Measurements from ENCODE around the gene COA4.
A peak's percentile ranks its signal among the peaks of the same experiment; 100 is the strongest.
"Not testable (repeated sequence)": the region's sequence is repeated elsewhere in the genome, so short reads cannot be mapped to it uniquely, and the experiment has no call there.

The COA4 gene

GRCh38 chr11:73889536-73889935, 12.9 kb upstream of the COA4 start:
- H3K4me3 ChIP-seq (ENCODE audit: low read depth, low read length), result no peak overlapping the region
- no peaks in the 10 kb centered on the region for H3K79me2 ChIP-seq (ENCODE audit: control insufficient read depth, insufficient read depth, low read length, unreplicated experiment)
- no peaks in the 10 kb centered on the region; the same call in 1 of the 2 replicates for H3K36me3 ChIP-seq (ENCODE audit: insufficient read depth, low read length)
- no peak overlapping the region for H3K27ac ChIP-seq (ENCODE audit: low read depth, low read length)
- no peak overlapping the region for H2AFZ ChIP-seq (ENCODE audit: low read length, unreplicated experiment)
- H3K27me3 ChIP-seq (ENCODE audit: insufficient read depth, low read length), result no peaks in the 10 kb centered on the region
- peaks cover 6% of the 10 kb centered on the region for H3K4me1 ChIP-seq (ENCODE audit: control insufficient read depth, insufficient read depth, low read length, unreplicated experiment)

GRCh38 chr11:73889019-73889418, 12.4 kb upstream of the COA4 start:
- Histone ChIP-seq H3K27ac (ENCODE audit: low read depth, low read length) (no peak overlapping the region), H2AFZ (ENCODE audit: low read length, unreplicated experiment) (no peak overlapping the region), H3K4me1 (ENCODE audit: control insufficient read depth, insufficient read depth, low read length, unreplicated experiment) (peaks cover 6% of the 10 kb centered on the region), H3K36me3 (ENCODE audit: insufficient read depth, low read length) (no peaks in the 10 kb centered on the region; the same call in 1 of the 2 replicates), H3K79me2 (ENCODE audit: control insufficient read depth, insufficient read depth, low read length, unreplicated experiment) (no peaks in the 10 kb centered on the region), H3K27me3 (ENCODE audit: insufficient read depth, low read length) (no peaks in the 10 kb centered on the region), H3K4me3 (ENCODE audit: low read depth, low read length) (no peak overlapping the region)

- H3K4me3 ChIP-seq (ENCODE audit: low read depth, low read length), result no peak overlapping the region
- H2AFZ ChIP-seq (ENCODE audit: low read length, unreplicated experiment), result no peak overlapping the region
- no peaks in the 10 kb centered on the region for H3K27me3 ChIP-seq (ENCODE audit: insufficient read depth, low read length)
- peaks cover 6% of the 10 kb centered on the region for H3K4me1 ChIP-seq (ENCODE audit: control insufficient read depth, insufficient read depth, low read length, unreplicated experiment)
- H3K36me3 ChIP-seq (ENCODE audit: insufficient read depth, low read length), result no peaks in the 10 kb centered on the region; the same call in 1 of the 2 replicates
- no peaks in the 10 kb centered on the region for H3K79me2 ChIP-seq (ENCODE audit: control insufficient read depth, insufficient read depth, low read length, unreplicated experiment)
- no peak overlapping the region for H3K27ac ChIP-seq (ENCODE audit: low read depth, low read length)
These were observed 11.6 kb upstream of the COA4 start for GRCh38 chr11:73888244-73888643.

GRCh38 chr11:73883856-73884255, 7.2 kb upstream of the COA4 start:
- Histone ChIP-seq H3K27me3 (ENCODE audit: insufficient read depth, low read length) (no peaks in the 10 kb centered on the region), H3K4me3 (ENCODE audit: low read depth, low read length) (no peak overlapping the region), H3K4me1 (ENCODE audit: control insufficient read depth, insufficient read depth, low read length, unreplicated experiment) (peaks cover 2% of the 10 kb centered on the region), H3K79me2 (ENCODE audit: control insufficient read depth, insufficient read depth, low read length, unreplicated experiment) (no peaks in the 10 kb centered on the region), H3K27ac (ENCODE audit: low read depth, low read length) (no peak overlapping the region), H3K36me3 (ENCODE audit: insufficient read depth, low read length) (no peaks in the 10 kb centered on the region), H2AFZ (ENCODE audit: low read length, unreplicated experiment) (no peak overlapping the region)

- Histone ChIP-seq H3K79me2 (ENCODE audit: control insufficient read depth, insufficient read depth, low read length, unreplicated experiment) (peaks cover 22% of the 10 kb centered on the region), H3K4me1 (ENCODE audit: control insufficient read depth, insufficient read depth, low read length, unreplicated experiment) (peaks cover 11% of the 10 kb centered on the region)
- not testable (repeated sequence) for H3K27ac ChIP-seq (ENCODE audit: low read depth, low read length); H2AFZ ChIP-seq (ENCODE audit: low read length, unreplicated experiment); H3K4me3 ChIP-seq (ENCODE audit: low read depth, low read length); H3K36me3 ChIP-seq (ENCODE audit: insufficient read depth, low read length); H3K27me3 ChIP-seq (ENCODE audit: insufficient read depth, low read length)
These were observed 3.8 kb upstream of the COA4 start for GRCh38 chr11:73880449-73880848.

- no peak overlapping the region for H3K27ac ChIP-seq (ENCODE audit: low read depth, low read length)
- 0 out of 2 replicates have a peak, but pooled peaks cover 3% of the 10 kb centered on the region for H3K36me3 ChIP-seq (ENCODE audit: insufficient read depth, low read length)
- H3K27me3 ChIP-seq (ENCODE audit: insufficient read depth, low read length), result no peaks in the 10 kb centered on the region
- peaks cover 18% of the 10 kb centered on the region for H3K4me1 ChIP-seq (ENCODE audit: control insufficient read depth, insufficient read depth, low read length, unreplicated experiment)
- no peak overlapping the region for H3K4me3 ChIP-seq (ENCODE audit: low read depth, low read length)
- H3K79me2 ChIP-seq (ENCODE audit: control insufficient read depth, insufficient read depth, low read length, unreplicated experiment), result peaks cover 36% of the 10 kb centered on the region
- no peak overlapping the region for H2AFZ ChIP-seq (ENCODE audit: low read length, unreplicated experiment)
These were observed 2.1 kb upstream of the COA4 start for GRCh38 chr11:73878771-73879170.

- Histone ChIP-seq H3K4me1 (ENCODE audit: control insufficient read depth, insufficient read depth, low read length, unreplicated experiment) (peaks cover 18% of the 10 kb centered on the region), H3K36me3 (ENCODE audit: insufficient read depth, low read length) (peaks cover 13% of the 10 kb centered on the region; the same call in 1 of the 2 replicates), H3K4me3 (ENCODE audit: low read depth, low read length) (peak overlapping the region; percentile 95), H3K27ac (ENCODE audit: low read depth, low read length) (peak overlapping the region; percentile 82), H3K27me3 (ENCODE audit: insufficient read depth, low read length) (no peaks in the 10 kb centered on the region), H3K79me2 (ENCODE audit: control insufficient read depth, insufficient read depth, low read length, unreplicated experiment) (peaks cover 39% of the 10 kb centered on the region), H2AFZ (ENCODE audit: low read length, unreplicated experiment) (peak overlapping the region; percentile 95)
These were observed 806 bp downstream of the COA4 start for GRCh38 chr11:73875840-73876239.

GRCh38 chr11:73875380-73875779, 1.3 kb downstream of the COA4 start:
- Histone ChIP-seq H2AFZ (ENCODE audit: low read length, unreplicated experiment) (peak overlapping the region; percentile 23), H3K27me3 (ENCODE audit: insufficient read depth, low read length) (no peaks in the 10 kb centered on the region), H3K4me1 (ENCODE audit: control insufficient read depth, insufficient read depth, low read length, unreplicated experiment) (peaks cover 18% of the 10 kb centered on the region), H3K27ac (ENCODE audit: low read depth, low read length) (peak overlapping the region; percentile 82; the same call in 1 of the 2 replicates), H3K36me3 (ENCODE audit: insufficient read depth, low read length) (peaks cover 13% of the 10 kb centered on the region; the same call in 1 of the 2 replicates), H3K4me3 (ENCODE audit: low read depth, low read length) (peak overlapping the region; percentile 95), H3K79me2 (ENCODE audit: control insufficient read depth, insufficient read depth, low read length, unreplicated experiment) (peaks cover 39% of the 10 kb centered on the region)

GRCh38 chr11:73872749-73873357, 3.8 kb downstream of the COA4 start:
- Histone ChIP-seq H3K27ac (ENCODE audit: low read depth, low read length) (no peak overlapping the region), H3K4me1 (ENCODE audit: control insufficient read depth, insufficient read depth, low read length, unreplicated experiment) (peaks cover 30% of the 10 kb centered on the region), H3K79me2 (ENCODE audit: control insufficient read depth, insufficient read depth, low read length, unreplicated experiment) (peaks cover 34% of the 10 kb centered on the region), H2AFZ (ENCODE audit: low read length, unreplicated experiment) (no peak overlapping the region), H3K36me3 (ENCODE audit: insufficient read depth, low read length) (peaks cover 13% of the 10 kb centered on the region; the same call in 1 of the 2 replicates), H3K4me3 (ENCODE audit: low read depth, low read length) (no peak overlapping the region), H3K27me3 (ENCODE audit: insufficient read depth, low read length) (no peaks in the 10 kb centered on the region)

- Histone ChIP-seq H2AFZ (ENCODE audit: low read length, unreplicated experiment) (no peak overlapping the region), H3K4me3 (ENCODE audit: low read depth, low read length) (no peak overlapping the region), H3K27me3 (ENCODE audit: insufficient read depth, low read length) (no peaks in the 10 kb centered on the region), H3K79me2 (ENCODE audit: control insufficient read depth, insufficient read depth, low read length, unreplicated experiment) (peaks cover 14% of the 10 kb centered on the region), H3K4me1 (ENCODE audit: control insufficient read depth, insufficient read depth, low read length, unreplicated experiment) (peaks cover 34% of the 10 kb centered on the region), H3K36me3 (ENCODE audit: insufficient read depth, low read length) (peaks cover 13% of the 10 kb centered on the region; the same call in 1 of the 2 replicates), H3K27ac (ENCODE audit: low read depth, low read length) (no peak overlapping the region)
These were observed 6.4 kb downstream of the COA4 start for GRCh38 chr11:73870261-73870660.

- Histone ChIP-seq H3K36me3 (ENCODE audit: insufficient read depth, low read length) (peaks cover 10% of the 10 kb centered on the region; the same call in 1 of the 2 replicates), H3K27ac (ENCODE audit: low read depth, low read length) (no peak overlapping the region), H3K4me1 (ENCODE audit: control insufficient read depth, insufficient read depth, low read length, unreplicated experiment) (peaks cover 28% of the 10 kb centered on the region)
These were observed 7.2 kb downstream of the COA4 start for GRCh38 chr11:73869332-73869949.

More at GRCh38 chr11:73869332-73869949, 7.2 kb downstream of the COA4 start:
- Histone ChIP-seq H3K4me3 (ENCODE audit: low read depth, low read length) (no peak overlapping the region), H3K79me2 (ENCODE audit: control insufficient read depth, insufficient read depth, low read length, unreplicated experiment) (peaks cover 6% of the 10 kb centered on the region), H3K27me3 (ENCODE audit: insufficient read depth, low read length) (no peaks in the 10 kb centered on the region), H2AFZ (ENCODE audit: low read length, unreplicated experiment) (no peak overlapping the region)
